Stimulated activated CD8-positive, alpha-beta memory T cell treated with anti-CD3 and anti-CD28 coated beads, Interleukin-15, amount 100 ng/mL, for 48 hours (primary cell): ENCODE measurements around the gene NAT9.

Experiments
- DNase-seq, 2 donors: peaks; one replicate each; pipeline ENCODE4 v3.0.0-alpha.2; 2020; ENCODE audit warnings: low read depth in 2 of 2

NAT9 gene

GRCh38 chr17:74744714-74745547, 31.2 kb downstream of the NAT9 start:
- DNase-seq = peak; percentile 70 to 75

GRCh38 chr17:74744349-74744713, 31.8 kb downstream of the NAT9 start:
- DNase-seq = no peak

GRCh38 chr17:74743755-74744154, 32.4 kb downstream of the NAT9 start:
- DNase-seq = no peak

GRCh38 chr17:74742978-74743545, 33.1 kb downstream of the NAT9 start:
- no peak for DNase-seq

GRCh38 chr17:74742153-74742515, 34.0 kb downstream of the NAT9 start:
- peak in 1 of 2 donors; percentile 42 for DNase-seq

- DNase-seq = no peak
Observed at GRCh38 chr17:74740641-74741387, 35.3 kb downstream of the NAT9 start.

- DNase-seq = no peak
Observed at GRCh38 chr17:74740173-74740572, 36.0 kb downstream of the NAT9 start.

- DNase-seq = no peak
Observed at GRCh38 chr17:74739227-74739831, 36.8 kb downstream of the NAT9 start.

GRCh38 chr17:74738051-74738996, 37.8 kb downstream of the NAT9 start:
- peak; percentile 76 to 79 for DNase-seq

- DNase-seq = no peak
Observed at GRCh38 chr17:74737299-74738050, 38.7 kb downstream of the NAT9 start.

- no peak for DNase-seq
Observed at GRCh38 chr17:74736513-74737298, 39.4 kb downstream of the NAT9 start, which contains the start of gene RAB37. RAB37 (plus strand) TSS chr17:74737256; CDS start chr17:74737273, 17 bp downstream.

GRCh38 chr17:74734256-74734655, 41.9 kb downstream of the NAT9 start:
- no peak for DNase-seq

GRCh38 chr17:74733365-74734122, 42.6 kb downstream of the NAT9 start:
- no peak for DNase-seq

- no peak for DNase-seq
Observed at GRCh38 chr17:74732042-74732867, 43.9 kb downstream of the NAT9 start.

- no peak for DNase-seq
Observed at GRCh38 chr17:74731347-74731605, 44.9 kb downstream of the NAT9 start.

- peak; percentile 45 to 60 for DNase-seq
Observed at GRCh38 chr17:74730491-74731346, 45.4 kb downstream of the NAT9 start.

- DNase-seq = no peak
Observed at GRCh38 chr17:74729866-74730265, 46.3 kb downstream of the NAT9 start.
